GM06990 (cell line): Measurements from ENCODE around the gene IRAK1.

ENCODE experiments used
- DNase-seq: peaks from one replicate; pipeline ENCODE4 v3.0.0-alpha.2; 2011; ENCODE audit not compliant: insufficient read length; ENCODE audit errors: extremely low read depth
- H3K27me3 ChIP-seq: replicated peaks from 2 replicates; pipeline ENCODE4 v1.6.0; 2011; ENCODE audit warnings: low read length; ENCODE audit not compliant: control insufficient read depth, insufficient read depth
- H3K36me3 ChIP-seq: 2 replicates; pipeline ENCODE4 v1.5.1; 2011; ENCODE audit warnings: low read length; ENCODE audit not compliant: control insufficient read depth, insufficient read depth
- H3K4me3 ChIP-seq: replicated peaks from 2 replicates; pipeline ENCODE4 v1.5.1; 2011; ENCODE audit warnings: low read depth, mild to moderate bottlenecking, control low read depth, low read length
- TF ChIP-seq, protein P1 (sequence below): IDR thresholded peaks from 2 replicates; pipeline ENCODE4 v1.5.1; 2011; ENCODE audit warnings: low read length, control low read depth, mild to moderate bottlenecking, inconsistent platforms; ENCODE audit not compliant: insufficient read depth, poor library complexity, severe bottlenecking

Gene IRAK1

DNA sequence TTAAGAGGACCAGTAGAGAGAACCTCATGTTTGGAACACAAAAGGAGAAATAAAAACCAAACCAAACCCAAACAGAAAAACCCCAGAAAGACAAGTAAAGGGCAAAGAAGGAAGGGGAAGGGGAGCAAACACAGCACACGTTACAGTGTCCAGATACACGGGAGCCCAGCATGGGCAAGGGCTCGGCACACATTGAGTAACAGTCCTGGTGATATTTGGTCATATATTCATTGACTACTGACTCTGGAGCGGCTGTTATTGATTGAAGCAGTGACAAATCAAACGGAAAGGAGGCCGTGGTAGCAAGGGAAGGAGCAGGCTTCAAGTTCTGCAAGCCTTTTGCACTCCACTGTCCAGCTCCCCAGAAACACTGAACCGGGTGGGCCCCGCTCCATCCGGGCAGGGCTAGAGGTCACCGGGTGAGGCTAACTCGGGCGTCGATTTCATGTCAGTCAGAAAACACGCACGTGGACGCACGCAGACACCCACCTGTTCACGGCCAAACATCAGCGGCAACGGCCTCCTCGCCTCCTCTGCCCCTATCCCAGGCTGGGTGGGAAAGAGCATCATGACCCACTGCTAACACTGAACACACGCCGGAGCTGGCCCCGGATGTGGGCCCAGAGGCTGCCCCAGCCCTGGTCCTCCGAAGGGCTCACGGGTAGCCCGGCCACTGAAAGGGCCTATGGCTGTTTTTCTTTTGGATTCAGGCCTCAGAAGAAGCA lies 3.7 kb upstream of the IRAK1 start:
- no peaks in the 10 kb centered on the region; the same call in 1 of the 2 replicates for H3K36me3 ChIP-seq
- TF ChIP-seq, protein P1, sequence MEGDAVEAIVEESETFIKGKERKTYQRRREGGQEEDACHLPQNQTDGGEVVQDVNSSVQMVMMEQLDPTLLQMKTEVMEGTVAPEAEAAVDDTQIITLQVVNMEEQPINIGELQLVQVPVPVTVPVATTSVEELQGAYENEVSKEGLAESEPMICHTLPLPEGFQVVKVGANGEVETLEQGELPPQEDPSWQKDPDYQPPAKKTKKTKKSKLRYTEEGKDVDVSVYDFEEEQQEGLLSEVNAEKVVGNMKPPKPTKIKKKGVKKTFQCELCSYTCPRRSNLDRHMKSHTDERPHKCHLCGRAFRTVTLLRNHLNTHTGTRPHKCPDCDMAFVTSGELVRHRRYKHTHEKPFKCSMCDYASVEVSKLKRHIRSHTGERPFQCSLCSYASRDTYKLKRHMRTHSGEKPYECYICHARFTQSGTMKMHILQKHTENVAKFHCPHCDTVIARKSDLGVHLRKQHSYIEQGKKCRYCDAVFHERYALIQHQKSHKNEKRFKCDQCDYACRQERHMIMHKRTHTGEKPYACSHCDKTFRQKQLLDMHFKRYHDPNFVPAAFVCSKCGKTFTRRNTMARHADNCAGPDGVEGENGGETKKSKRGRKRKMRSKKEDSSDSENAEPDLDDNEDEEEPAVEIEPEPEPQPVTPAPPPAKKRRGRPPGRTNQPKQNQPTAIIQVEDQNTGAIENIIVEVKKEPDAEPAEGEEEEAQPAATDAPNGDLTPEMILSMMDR = no peak
- no peak overlapping the region for H3K4me3 ChIP-seq
- no peaks in the 10 kb centered on the region for H3K27me3 ChIP-seq
- DNase-seq = no peak

DNA sequence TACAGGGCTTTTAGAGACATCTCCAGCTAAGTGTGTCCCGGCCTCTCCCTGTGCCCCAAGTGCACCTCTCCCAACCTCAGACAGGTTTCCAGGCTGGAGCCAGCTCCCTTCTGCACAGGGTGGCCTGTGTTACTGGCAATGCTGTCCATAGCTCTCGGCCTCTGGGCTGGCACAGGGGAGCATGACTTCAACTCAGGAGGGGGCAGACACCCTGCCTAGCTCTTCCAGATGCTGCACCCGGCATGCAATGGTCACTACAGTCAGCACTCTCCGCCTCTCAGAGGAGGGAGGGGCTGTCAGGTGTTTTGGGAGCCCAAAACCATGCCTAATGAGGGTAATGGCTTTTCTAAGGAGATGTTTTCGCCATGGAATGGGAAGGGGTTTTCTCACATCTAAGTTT lies 2.4 kb upstream of the IRAK1 start:
- no peaks in the 10 kb centered on the region; the same call in 1 of the 2 replicates for H3K36me3 ChIP-seq
- H3K4me3 ChIP-seq = no peak overlapping the region
- no peaks in the 10 kb centered on the region for H3K27me3 ChIP-seq
- DNase-seq = no peak
- TF ChIP-seq, protein P1 = no peak

DNA sequence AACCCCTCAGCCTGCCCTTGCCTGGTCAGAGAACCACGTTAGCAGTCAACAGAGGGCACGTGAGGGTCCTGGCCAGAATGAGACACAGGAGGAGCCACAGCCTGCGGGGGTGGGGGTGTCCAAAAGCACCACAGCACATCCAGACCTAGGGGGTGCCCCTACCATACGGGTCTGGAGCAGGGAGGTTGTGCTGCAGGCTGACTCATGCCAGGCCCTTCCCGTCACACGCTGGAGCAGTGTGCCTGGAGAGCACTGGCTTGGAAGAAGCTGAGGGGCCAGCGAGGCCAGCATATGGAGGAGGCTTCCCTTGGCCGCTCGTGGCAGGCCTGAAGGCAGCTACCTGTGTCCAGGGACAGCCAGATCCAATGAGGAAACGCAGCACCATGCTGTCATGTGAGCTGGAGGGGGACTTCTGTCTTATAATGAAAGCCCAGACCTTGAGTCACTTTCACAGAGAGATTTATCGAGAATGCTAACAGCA lies 1.5 kb upstream of the IRAK1 start:
- TF ChIP-seq, protein P1 = no peak
- Histone ChIP-seq H3K36me3 (peaks cover 5% of the 10 kb centered on the region), H3K27me3 (no peaks in the 10 kb centered on the region), H3K4me3 (no peak overlapping the region)
- DNase-seq = no peak

DNA sequence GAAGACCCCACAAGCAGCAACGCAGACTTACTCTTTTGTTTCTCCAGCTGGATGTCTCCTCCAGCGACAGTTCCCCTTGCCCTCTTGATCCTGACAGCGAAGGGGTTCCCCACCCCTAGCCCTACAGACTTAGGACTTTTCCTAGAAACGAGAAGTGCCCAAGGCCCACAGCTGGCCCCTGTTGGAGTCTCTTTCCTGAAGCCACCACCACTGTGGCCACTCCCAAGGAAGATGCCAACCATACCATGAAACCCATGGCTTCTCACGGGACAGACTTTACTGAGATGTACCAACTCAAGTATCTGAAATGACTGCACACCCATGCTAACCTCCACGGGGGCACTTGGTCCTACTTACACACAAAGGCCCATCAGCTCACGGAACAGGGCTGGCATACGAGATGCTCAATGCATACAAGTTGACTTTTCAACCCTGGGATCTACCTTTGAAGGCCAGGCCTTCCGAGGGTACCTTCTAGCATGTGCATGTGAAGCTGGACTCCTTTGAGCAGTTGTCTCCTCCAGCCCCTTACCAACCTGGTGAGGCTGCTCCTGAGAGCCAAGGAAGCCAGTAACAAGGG lies 924 bp upstream of the IRAK1 start:
- H3K4me3 ChIP-seq = peak overlapping the region; percentile 69
- peaks cover 9% of the 10 kb centered on the region for H3K36me3 ChIP-seq
- TF ChIP-seq, protein P1 = no peak
- H3K27me3 ChIP-seq = no peaks in the 10 kb centered on the region
- DNase-seq = no peak

DNA sequence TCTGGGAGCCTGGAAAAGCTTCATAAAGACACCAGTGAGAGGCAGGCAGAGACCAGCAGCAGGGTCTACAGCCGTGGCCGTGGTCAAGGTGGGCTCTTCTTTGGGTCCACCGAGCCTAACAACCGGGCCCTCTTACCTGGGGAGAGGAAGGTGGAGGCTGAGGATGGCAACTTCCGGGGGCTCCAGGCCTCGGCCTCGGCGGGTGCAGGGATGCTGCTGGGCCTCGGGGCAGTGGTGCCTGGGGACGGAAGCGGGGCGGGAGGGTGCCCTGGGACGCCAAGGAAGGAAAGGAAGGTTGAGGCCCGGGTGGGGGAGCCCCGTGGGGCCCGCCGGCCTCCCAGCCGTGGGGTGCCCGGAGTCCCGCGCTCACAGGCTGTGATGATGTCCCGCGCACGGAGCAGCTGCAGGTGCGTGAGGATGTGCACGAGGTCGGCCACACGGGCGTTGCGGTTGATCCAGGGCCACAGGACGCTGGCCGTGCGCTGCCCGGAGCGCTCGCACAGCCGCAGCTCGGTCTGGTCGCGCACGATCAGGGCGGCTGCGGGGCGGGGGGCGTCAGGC lies 561 bp downstream of the IRAK1 start:
- Histone ChIP-seq H3K4me3 (peak overlapping the region; percentile 74), H3K27me3 (no peaks in the 10 kb centered on the region), H3K36me3 (peaks cover 9% of the 10 kb centered on the region)
- TF ChIP-seq, protein P1 = no peak
- DNase-seq = peak; percentile 43
